ENCODE data around the gene PTDSS2.
A peak's percentile ranks its signal among the peaks of the same experiment; 100 is the strongest.

Gene PTDSS2

GRCh38 chr11:518463-519202 lies 68.6 kb downstream of the PTDSS2 start:
- Histone ChIP-seq H3K27ac (peak overlapping the region; percentile 74 to 85), H3K4me1 (peaks cover 0 to 9% (median 3%) of the 10 kb centered on the region in 4 donors), H3K27me3 (no peaks in the 10 kb centered on the region), H3K4me3 (peak overlapping the region; percentile 18 to 44), H3K36me3 (peaks cover 5 to 16% (median 6%) of the 10 kb centered on the region in 3 donors), H3K9me3 (peaks cover 0 to 9% (median 0%) of the 10 kb centered on the region in 3 donors)
- intact Hi-C loops (cut with DNase I; ENCODE audit: low total_unique reads): no loop called here
- peak; percentile 93 to 97 for DNase-seq
- peak; percentile 99 to 100 for TF ChIP-seq CTCF (IDR thresholded peaks at IDR 0.05)

GRCh38 chr11:520428-521176 lies 70.5 kb downstream of the PTDSS2 start:
- H3K36me3 ChIP-seq: peaks cover 0 to 5% (median 0%) of the 10 kb centered on the region in 3 donors
- H3K27me3 ChIP-seq: no peaks in the 10 kb centered on the region
- peaks cover 0 to 9% (median 0%) of the 10 kb centered on the region in 3 donors for H3K9me3 ChIP-seq
- peaks cover 0 to 9% (median 3%) of the 10 kb centered on the region in 4 donors for H3K4me1 ChIP-seq
- no peak for TF ChIP-seq CTCF (IDR thresholded peaks at IDR 0.05)
- no peak for DNase-seq
- H3K4me3 ChIP-seq: no peak overlapping the region
- intact Hi-C loops (cut with DNase I; ENCODE audit: low total_unique reads): no loop called here
- no peak overlapping the region for H3K27ac ChIP-seq

DNA sequence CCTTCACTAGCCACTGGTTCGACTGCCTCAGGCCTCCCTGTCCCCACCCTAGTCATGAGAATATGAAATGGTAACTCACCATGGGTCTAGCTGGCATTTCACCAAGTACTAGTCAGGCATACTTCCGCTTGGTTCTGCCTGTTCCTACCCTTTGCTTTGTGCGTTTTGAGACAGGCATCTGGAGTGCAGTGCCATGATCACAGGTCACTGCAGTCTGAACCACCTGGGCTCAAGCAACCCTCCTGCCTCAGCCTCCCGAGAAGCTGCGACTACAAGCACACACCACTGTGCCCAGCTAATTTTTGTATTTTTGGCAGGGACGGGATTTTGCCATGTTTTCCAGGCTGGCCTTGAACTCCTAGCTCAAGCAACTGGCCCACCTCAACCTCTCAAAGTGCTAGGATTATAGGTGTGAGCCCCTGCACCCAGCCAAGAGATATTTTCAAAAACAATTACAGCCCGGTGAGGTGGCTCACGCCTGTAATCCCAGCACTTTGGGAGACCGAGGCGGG lies 71.2 kb downstream of the PTDSS2 start:
- peaks cover 0 to 6% (median 0%) of the 10 kb centered on the region in 3 donors for H3K9me3 ChIP-seq
- no peaks in the 10 kb centered on the region for H3K27me3 ChIP-seq
- intact Hi-C loops (cut with DNase I; ENCODE audit: low total_unique reads): no loop called here
- no peak for TF ChIP-seq CTCF (IDR thresholded peaks at IDR 0.05)
- peaks cover 0 to 2% (median 0%) of the 10 kb centered on the region in 3 donors for H3K36me3 ChIP-seq
- peaks cover 0 to 14% (median 3%) of the 10 kb centered on the region in 4 donors for H3K4me1 ChIP-seq
- no peak overlapping the region for H3K27ac ChIP-seq
- no peak for DNase-seq
- H3K4me3 ChIP-seq: no peak overlapping the region

- Histone ChIP-seq H3K36me3 (peaks cover 0 to 21% (median under 1%) of the 10 kb centered on the region in 3 donors), H3K27ac (no peak overlapping the region), H3K9me3 (no peaks in the 10 kb centered on the region), H3K27me3 (no peaks in the 10 kb centered on the region), H3K4me3 (no peak overlapping the region), H3K4me1 (peaks cover 0 to 7% (median 0%) of the 10 kb centered on the region in 4 donors)
- no peak for TF ChIP-seq CTCF (IDR thresholded peaks at IDR 0.05)
- DNase-seq: no peak
- intact Hi-C loops (cut with DNase I; ENCODE audit: low total_unique reads): no loop called here
Measured at GRCh38 chr11:526192-526591, 76.1 kb downstream of the PTDSS2 start.

GRCh38 chr11:528166-528814 lies 78.2 kb downstream of the PTDSS2 start:
- Histone ChIP-seq H3K4me3 (no peak overlapping the region), H3K4me1 (peaks cover 0 to 12% (median 4%) of the 10 kb centered on the region in 4 donors), H3K27ac (no peak overlapping the region), H3K36me3 (peaks cover 18 to 42% (median 20%) of the 10 kb centered on the region in 3 donors), H3K27me3 (no peaks in the 10 kb centered on the region), H3K9me3 (no peaks in the 10 kb centered on the region)
- DNase-seq: no peak
- intact Hi-C loops (cut with DNase I; ENCODE audit: low total_unique reads): no loop called here
- TF ChIP-seq CTCF (IDR thresholded peaks at IDR 0.05): no peak

Measured in tibial artery (tissue), 4 donors.